Uterus (tissue), 4 donors: ENCODE data around the gene STX16. TPM values are rescaled to one million over a fixed set of nuclear protein-coding genes. Genes with fewer than 3 reads are reported as not detected.

Source experiments
- DNase-seq, 2 donors: peaks; one replicate each; pipeline ENCODE4 v3.0.0-alpha.2; 2019 to 2020
- H3K27ac ChIP-seq, 2 donors: fragments of 200-600 bp; sonication (generic); 1 replicate in 1 of 2; 2 replicates in 1 of 2; pipeline ENCODE4 v1.5.1; 2016 to 2018
- H3K27me3 ChIP-seq, 2 donors: fragments of 200-600 bp; sonication (generic); one replicate each; pipeline ENCODE4 v1.5.1; 2018 to 2019; ENCODE audit warnings: control low read depth in 1 of 2
- H3K36me3 ChIP-seq, 2 donors: fragments of 200-600 bp; sonication (generic); one replicate each; pipeline ENCODE4 v1.5.1; 2019; ENCODE audit warnings: control low read depth in 1 of 2
- H3K4me1 ChIP-seq, 2 donors: fragments of 200-600 bp; sonication (generic); one replicate each; pipeline ENCODE4 v1.5.1; 2018 to 2019; ENCODE audit warnings: control low read depth in 1 of 2
- H3K4me3 ChIP-seq, 2 donors: fragments of 200-600 bp; sonication (generic); 1 replicate in 1 of 2; 2 replicates in 1 of 2; pipeline ENCODE4 v1.5.1; 2018 to 2019; ENCODE audit warnings: mild to moderate bottlenecking in 1 of 2
- H3K9me3 ChIP-seq, 2 donors: fragments of 200-600 bp; sonication (generic); one replicate each; pipeline ENCODE4 v1.5.1; 2019; ENCODE audit warnings: control low read depth in 1 of 2
- POLR2A ChIP-seq, 2 donors: fragments of 450-650 bp; IDR thresholded peaks; one replicate each; pipeline ENCODE4 v1.6.1; 2016; ENCODE audit warnings: antibody characterized with exemption in 2 of 2, mild to moderate bottlenecking in 1 of 2, moderate library complexity in 1 of 2
- intact Hi-C: fragments of 100-400 bp; cut with DNase I; formaldehyde crosslinking; loops from one replicate; pipeline ENCODE4 v1.15.1; 2023; ENCODE audit warnings: low total_unique reads
- total RNA-seq, 4 donors: library from RNA; depleted of rRNA in 3 of 4; stranded (reverse); fragments of >200 nt in 3 of 4; gene quantifications; one replicate each; pipeline versions ENCODE4 v1.1.0 to v1.2.4, GENCODE V29; 2014 to 2023
- TF ChIP-seq, protein P1 (sequence below), 4 experiments: fragments of 200-600 bp in 2 of 4; fragments of 450-650 bp in 2 of 4; sonication (generic) in 2 of 4; IDR thresholded peaks; one replicate each; pipeline ENCODE4 v1.5.1; 2016 to 2019; ENCODE audit warnings: antibody characterized with exemption in 4 of 4, mild to moderate bottlenecking in 2 of 4, moderate library complexity in 1 of 4
- donor health status: DM: yes; HTN: yes; CAD: no.

The STX16 gene
- total RNA-seq, 4 donors from 2014 or later, result 32.6 to 82.7 (median 60.8) TPM

DNA sequence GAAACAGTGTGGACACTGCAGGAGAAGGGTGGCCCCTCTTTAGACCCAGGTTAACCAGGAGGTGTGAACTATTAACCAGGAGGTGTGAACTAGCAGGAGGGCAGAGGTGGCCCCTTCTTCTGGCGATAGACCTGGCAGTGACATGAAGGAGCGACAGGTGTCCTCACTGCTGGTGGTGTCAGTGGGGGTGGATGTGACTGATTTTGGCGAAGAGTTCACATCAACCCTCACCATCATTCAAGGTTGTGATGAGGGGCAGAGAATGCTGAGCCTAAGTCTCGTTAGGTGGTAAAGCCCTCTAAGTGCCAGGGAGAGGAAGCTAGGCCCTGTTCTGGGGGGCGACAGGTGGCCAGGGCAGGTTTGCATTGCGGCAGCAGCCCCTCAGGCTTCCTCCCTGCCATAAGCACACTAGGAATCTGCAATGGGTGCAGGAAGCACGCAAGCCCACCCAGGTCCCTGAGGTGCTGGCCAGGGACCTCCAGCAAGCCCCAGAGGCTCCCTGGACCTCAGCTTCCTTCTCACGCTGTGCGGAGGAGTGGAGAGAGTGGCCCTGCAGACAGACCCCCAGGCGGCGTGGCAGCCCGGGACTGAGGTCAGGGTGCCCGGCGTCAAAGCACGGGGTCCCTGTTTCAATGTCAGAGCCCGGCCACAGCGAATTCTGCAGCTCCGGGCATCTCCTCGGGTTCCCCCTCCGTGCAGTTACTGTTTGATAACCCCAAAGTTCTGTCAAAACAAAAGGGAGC lies 55.2 kb downstream of the STX16 start:
- no peaks in the 10 kb centered on the region for H3K4me1 ChIP-seq

DNA sequence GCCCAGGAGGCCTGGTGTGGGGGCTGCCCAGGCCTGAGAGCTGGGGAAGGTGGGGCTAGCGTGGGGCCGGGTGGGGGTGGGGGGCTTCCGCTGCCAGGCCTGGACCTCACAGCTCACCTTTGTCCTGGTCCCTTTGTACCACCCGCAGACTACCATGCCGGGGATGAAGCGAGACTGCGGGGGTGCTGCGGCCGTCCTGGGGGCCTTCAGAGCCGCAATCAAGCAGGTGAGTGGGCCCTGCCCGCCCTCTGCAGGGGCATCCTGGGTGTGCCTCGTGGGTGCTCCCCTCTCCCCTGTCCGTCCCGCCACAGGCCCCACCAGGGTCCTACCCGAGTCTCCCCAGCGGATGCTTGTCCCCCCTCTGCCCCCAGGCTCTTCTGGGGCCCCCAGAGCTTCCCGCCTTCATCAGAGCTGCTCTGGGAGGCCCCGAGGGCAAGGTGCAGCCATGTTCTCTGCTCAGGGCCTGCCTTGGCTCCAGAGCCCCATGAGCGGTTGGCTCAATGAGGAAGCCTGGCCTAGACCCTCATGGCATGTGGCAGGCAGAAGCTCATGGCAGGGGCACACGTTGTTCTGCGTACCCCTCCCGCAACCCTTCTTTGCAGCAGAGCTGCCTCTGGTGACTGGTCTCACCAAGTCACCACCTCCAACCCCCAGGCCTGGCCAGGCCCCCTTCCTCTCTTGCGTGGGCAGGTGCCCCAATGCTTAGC lies 56.0 kb downstream of the STX16 start:
- intact Hi-C loops, result no loop called here
- Histone ChIP-seq H3K27me3 (no peaks in the 10 kb centered on the region), H3K36me3 (no peaks in the 10 kb centered on the region), H3K9me3 (no peaks in the 10 kb centered on the region), H3K27ac (no peak overlapping the region), H3K4me1 (no peaks in the 10 kb centered on the region), H3K4me3 (no peak overlapping the region)
- DNase-seq, result peak in 1 of 2 donors; percentile 10
- TF ChIP-seq POLR2A (IDR thresholded peaks at IDR 0.05), result no peak
- TF ChIP-seq, protein P1, sequence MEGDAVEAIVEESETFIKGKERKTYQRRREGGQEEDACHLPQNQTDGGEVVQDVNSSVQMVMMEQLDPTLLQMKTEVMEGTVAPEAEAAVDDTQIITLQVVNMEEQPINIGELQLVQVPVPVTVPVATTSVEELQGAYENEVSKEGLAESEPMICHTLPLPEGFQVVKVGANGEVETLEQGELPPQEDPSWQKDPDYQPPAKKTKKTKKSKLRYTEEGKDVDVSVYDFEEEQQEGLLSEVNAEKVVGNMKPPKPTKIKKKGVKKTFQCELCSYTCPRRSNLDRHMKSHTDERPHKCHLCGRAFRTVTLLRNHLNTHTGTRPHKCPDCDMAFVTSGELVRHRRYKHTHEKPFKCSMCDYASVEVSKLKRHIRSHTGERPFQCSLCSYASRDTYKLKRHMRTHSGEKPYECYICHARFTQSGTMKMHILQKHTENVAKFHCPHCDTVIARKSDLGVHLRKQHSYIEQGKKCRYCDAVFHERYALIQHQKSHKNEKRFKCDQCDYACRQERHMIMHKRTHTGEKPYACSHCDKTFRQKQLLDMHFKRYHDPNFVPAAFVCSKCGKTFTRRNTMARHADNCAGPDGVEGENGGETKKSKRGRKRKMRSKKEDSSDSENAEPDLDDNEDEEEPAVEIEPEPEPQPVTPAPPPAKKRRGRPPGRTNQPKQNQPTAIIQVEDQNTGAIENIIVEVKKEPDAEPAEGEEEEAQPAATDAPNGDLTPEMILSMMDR (IDR thresholded peaks at IDR 0.05), result no peak

More for the DNA sequence above, 55.2 kb downstream of the STX16 start:
- intact Hi-C loops, result no loop called here
- Histone ChIP-seq H3K4me3 (no peak overlapping the region), H3K27me3 (no peaks in the 10 kb centered on the region), H3K27ac (no peak overlapping the region), H3K36me3 (no peaks in the 10 kb centered on the region), H3K9me3 (no peaks in the 10 kb centered on the region)
- DNase-seq, result peak in 1 of 2 donors; percentile 7
- TF ChIP-seq POLR2A (IDR thresholded peaks at IDR 0.05), result no peak
- TF ChIP-seq, protein P1 (IDR thresholded peaks at IDR 0.05), result no peak

DNA sequence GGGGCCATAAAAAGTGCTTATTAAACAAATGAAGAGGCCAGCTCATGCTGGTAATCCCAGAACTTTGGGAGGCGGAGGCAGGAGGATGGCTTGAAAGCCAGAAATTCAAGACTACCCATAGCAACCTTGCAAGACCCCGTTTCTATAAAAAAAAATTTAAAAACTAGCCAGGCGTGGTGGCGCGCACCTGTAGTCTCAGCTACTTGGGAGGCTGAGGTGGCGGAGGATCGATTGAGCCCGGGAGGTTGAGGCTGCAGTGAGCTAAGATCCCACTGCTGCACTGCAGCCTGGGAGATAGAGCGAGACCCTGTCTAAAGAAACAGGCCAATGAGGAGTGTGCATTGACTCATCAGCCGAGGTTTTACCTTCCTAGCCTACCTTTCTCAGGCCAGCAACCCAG lies 56.7 kb downstream of the STX16 start:
- Histone ChIP-seq H3K27me3 (no peaks in the 10 kb centered on the region), H3K4me1 (no peaks in the 10 kb centered on the region), H3K36me3 (no peaks in the 10 kb centered on the region), H3K27ac (no peak overlapping the region), H3K9me3 (no peaks in the 10 kb centered on the region), H3K4me3 (no peak overlapping the region)
- peak in 1 of 2 donors; percentile 3 for DNase-seq
- TF ChIP-seq, protein P1 (IDR thresholded peaks at IDR 0.05), result no peak
- no peak for TF ChIP-seq POLR2A (IDR thresholded peaks at IDR 0.05)
- intact Hi-C loops, result no loop called here

DNA sequence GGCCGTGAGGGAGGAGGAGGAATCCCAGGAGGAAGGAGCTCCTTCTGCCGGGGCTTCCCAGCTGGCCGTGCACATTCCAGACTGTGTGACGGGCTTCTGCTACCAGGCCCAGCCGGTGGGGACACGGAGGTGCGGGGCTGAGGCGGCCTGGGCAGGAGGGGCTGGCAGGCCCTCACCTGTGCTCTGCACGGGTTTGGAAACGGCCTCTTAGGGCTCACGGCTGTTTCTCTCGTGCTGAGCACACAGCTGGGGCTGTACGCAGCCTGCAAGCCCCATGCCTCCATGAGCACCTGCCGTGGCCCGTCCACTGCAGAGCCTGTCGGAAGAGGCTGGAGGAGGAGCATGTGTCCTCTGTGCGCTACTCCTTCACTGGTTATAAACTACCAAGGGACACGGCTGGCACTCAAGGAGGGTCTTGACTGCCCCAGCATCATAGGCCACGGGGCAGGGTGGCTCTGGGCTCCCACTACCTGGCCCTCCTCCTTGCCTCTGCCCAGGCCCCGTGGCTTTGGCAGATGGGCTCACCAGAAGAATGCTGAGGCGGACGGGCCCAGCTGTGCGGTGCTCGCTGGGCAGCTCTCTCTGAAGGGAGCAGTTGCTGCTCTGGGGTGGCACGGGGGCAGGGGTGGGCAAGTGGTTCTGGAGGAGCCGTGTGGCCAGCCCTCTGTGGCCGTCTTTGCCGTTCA lies 57.3 kb downstream of the STX16 start:
- Histone ChIP-seq H3K36me3 (no peaks in the 10 kb centered on the region), H3K27me3 (no peaks in the 10 kb centered on the region), H3K4me1 (no peaks in the 10 kb centered on the region), H3K9me3 (no peaks in the 10 kb centered on the region), H3K27ac (no peak overlapping the region), H3K4me3 (no peak overlapping the region)
- intact Hi-C loops, result no loop called here
- TF ChIP-seq, protein P1 (IDR thresholded peaks at IDR 0.05), result no peak
- TF ChIP-seq POLR2A (IDR thresholded peaks at IDR 0.05), result no peak
- DNase-seq, result peak in 1 of 2 donors; percentile 7
